Hepatocyte (in vitro differentiated cells): Measurements from ENCODE around the gene SERPINB2. TPM values are rescaled to one million over a fixed set of nuclear protein-coding genes. Genes with fewer than 3 reads are reported as not detected.

Experiments used
- DNase-seq: peaks from one replicate; pipeline ENCODE4 v3.0.0-alpha.2; 2016; ENCODE audit warnings: low spot score
- H2AFZ ChIP-seq: fragments of 200-600 bp; sonication (generic); 2 replicates; pipeline ENCODE4 v1.6.0; 2016; ENCODE audit warnings: antibody characterized with exemption, mild to moderate bottlenecking
- H3K27ac ChIP-seq: fragments of 200-600 bp; sonication (generic); 2 replicates; pipeline ENCODE4 v1.5.1; 2016; ENCODE audit warnings: mild to moderate bottlenecking
- H3K27me3 ChIP-seq: fragments of 200-600 bp; sonication (generic); 2 replicates; pipeline ENCODE4 v1.6.1; 2016
- H3K36me3 ChIP-seq: fragments of 200-600 bp; sonication (generic); replicated peaks from 2 replicates; pipeline ENCODE4 v1.5.1; 2016; ENCODE audit warnings: low read depth; ENCODE audit not compliant: insufficient read depth
- H3K4me1 ChIP-seq: fragments of 200-600 bp; sonication (generic); 2 replicates; pipeline ENCODE4 v1.5.1; 2016; ENCODE audit warnings: mild to moderate bottlenecking, moderate library complexity; ENCODE audit not compliant: insufficient read depth
- H3K4me2 ChIP-seq: fragments of 200-600 bp; sonication (generic); 2 replicates; pipeline ENCODE4 v1.6.0; 2016
- H3K4me3 ChIP-seq: fragments of 200-600 bp; sonication (generic); 2 replicates; pipeline ENCODE4 v1.5.1; 2016; ENCODE audit warnings: mild to moderate bottlenecking
- H3K79me2 ChIP-seq: fragments of 200-600 bp; sonication (generic); 2 replicates; pipeline ENCODE4 v1.6.0; 2017; ENCODE audit warnings: mild to moderate bottlenecking
- H3K9me2 ChIP-seq: fragments of 200-600 bp; sonication (generic); replicated peaks from 2 replicates; pipeline ENCODE4 v1.6.0; 2017; ENCODE audit warnings: mild to moderate bottlenecking; ENCODE audit not compliant: insufficient read depth
- H3K9me3 ChIP-seq: fragments of 200-600 bp; sonication (generic); 2 replicates; pipeline ENCODE4 v1.5.1; 2016; ENCODE audit warnings: low read depth, mild to moderate bottlenecking
- H4K20me1 ChIP-seq: fragments of 200-600 bp; sonication (generic); 2 replicates; pipeline ENCODE4 v1.6.0; 2016; ENCODE audit warnings: mild to moderate bottlenecking; ENCODE audit not compliant: insufficient read depth, poor library complexity, severe bottlenecking
- CTCF ChIP-seq: fragments of 200-600 bp; sonication (generic); IDR thresholded peaks from 2 replicates; pipeline ENCODE4 v1.5.1; 2016; ENCODE audit warnings: antibody characterized with exemption, mild to moderate bottlenecking; ENCODE audit not compliant: poor library complexity
- EZH2 ChIP-seq: fragments of 200-600 bp; sonication (generic); IDR thresholded peaks from 2 replicates; pipeline ENCODE4 v1.6.1; 2016; ENCODE audit warnings: antibody characterized with exemption, mild to moderate bottlenecking, borderline replicate concordance
- EZH2phosphoT487 ChIP-seq: fragments of 200-600 bp; sonication (generic); IDR thresholded peaks from one replicate; pipeline ENCODE4 v1.6.1; 2018; ENCODE audit warnings: antibody characterized with exemption, mild to moderate bottlenecking, low read depth, moderate library complexity; ENCODE audit not compliant: unreplicated experiment, severe bottlenecking
- WGBS: methylation state at CpG from one replicate; pipeline ENCODE4 v1.1.6; 2016; ENCODE audit warnings: low lambda C conversion rate; ENCODE audit errors: missing lambda C conversion rate; 5-methylcytosine and 5-hydroxymethylcytosine counted together
- polyA plus RNA-seq: library from polyadenylated mRNA; unstranded; fragments of >200 nt; fragmentation: Nextera tagmentation; extraction: Ambion mirVana; gene quantifications from 2 replicates; pipeline ENCODE4 v1.2.1, GENCODE V29; 2016
- total RNA-seq: library from RNA; depleted of rRNA; stranded (reverse); fragments of >200 nt; gene quantifications from 2 replicates; pipeline ENCODE4 v1.2.3, GENCODE V29; 2014

Gene SERPINB2
- total and polyA plus RNA-seq, 2 experiments from 2014 or later = 0.86 to 1.9 TPM

GRCh38 chr18:63881851-63882250 lies 5.7 kb upstream of the SERPINB2 start:
- no peaks in the 10 kb centered on the region for H3K9me2 ChIP-seq
- H3K36me3 ChIP-seq = no peaks in the 10 kb centered on the region
- H3K27me3 ChIP-seq = no peaks in the 10 kb centered on the region
- H3K27ac ChIP-seq = peak overlapping the region; percentile 76
- TF ChIP-seq CTCF (no peak), EZH2phosphoT487 (no peak), EZH2 (no peak)
- H3K79me2 ChIP-seq = no peaks in the 10 kb centered on the region
- no peak overlapping the region for H3K4me3 ChIP-seq
- no peaks in the 10 kb centered on the region for H4K20me1 ChIP-seq
- DNase-seq = no peak
- H2AFZ ChIP-seq = no peak overlapping the region
- WGBS = 91% methylated on average over 4 of the region's 4 CpGs
- no peaks in the 10 kb centered on the region for H3K9me3 ChIP-seq
- H3K4me1 ChIP-seq = peaks cover 5% of the 10 kb centered on the region
- no peak overlapping the region for H3K4me2 ChIP-seq

DNA sequence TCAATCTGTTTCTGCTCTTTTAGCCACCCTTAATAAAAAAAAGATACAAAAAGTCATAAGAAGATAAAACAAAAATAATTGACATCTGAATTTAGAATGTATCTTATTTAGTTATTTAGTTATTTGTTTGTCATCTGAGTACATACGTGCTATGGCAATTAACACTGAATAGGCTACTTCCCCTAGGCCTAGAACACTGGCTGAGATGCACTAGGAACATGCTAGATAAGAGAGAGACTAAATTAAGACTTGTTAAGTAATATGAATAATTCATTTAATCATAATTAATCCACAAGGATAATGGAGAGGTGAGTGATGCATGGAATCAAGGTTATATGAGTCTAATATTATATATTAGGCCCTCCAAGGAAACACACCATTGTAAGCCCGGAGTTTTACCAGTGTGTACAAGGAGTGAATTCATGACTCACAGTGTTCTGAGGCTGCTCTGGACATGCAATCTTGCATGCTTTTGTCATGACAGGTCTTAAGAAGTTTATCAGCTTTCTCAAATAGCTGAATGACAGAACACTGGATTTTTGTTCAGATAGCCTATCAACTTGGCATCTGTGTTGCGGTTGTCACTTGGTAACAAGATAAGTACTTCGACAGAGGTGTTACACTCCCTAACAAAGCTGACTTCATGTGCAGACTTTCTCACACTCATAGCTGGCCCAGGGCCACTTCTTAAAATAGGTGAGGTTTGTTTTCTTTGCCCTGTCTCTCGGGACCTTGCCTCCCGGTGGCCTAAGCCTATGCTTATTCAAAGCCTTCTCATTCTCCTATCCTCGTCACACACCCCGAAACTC lies 5.0 kb upstream of the SERPINB2 start:
- Histone ChIP-seq H4K20me1 (no peaks in the 10 kb centered on the region), H3K4me3 (no peak overlapping the region), H3K27me3 (no peaks in the 10 kb centered on the region), H3K79me2 (no peaks in the 10 kb centered on the region), H3K9me2 (no peaks in the 10 kb centered on the region), H3K9me3 (no peaks in the 10 kb centered on the region), H3K36me3 (no peaks in the 10 kb centered on the region), H3K4me2 (peak overlapping the region; percentile 26), H3K4me1 (peaks cover 5% of the 10 kb centered on the region), H2AFZ (no peak overlapping the region), H3K27ac (peak overlapping the region; percentile 84)
- DNase-seq = peak; percentile 72
- 45% methylated on average over 8 of the region's 8 CpGs for WGBS
- TF ChIP-seq EZH2 (no peak), CTCF (no peak), EZH2phosphoT487 (no peak)

- peak overlapping the region; percentile 84 for H3K27ac ChIP-seq
Measured at GRCh38 chr18:63883617-63884016, 3.9 kb upstream of the SERPINB2 start.

More at GRCh38 chr18:63883617-63884016, 3.9 kb upstream of the SERPINB2 start:
- no peak overlapping the region for H3K4me2 ChIP-seq
- no peak overlapping the region for H3K4me3 ChIP-seq
- no peaks in the 10 kb centered on the region for H3K9me3 ChIP-seq
- no peaks in the 10 kb centered on the region for H4K20me1 ChIP-seq
- TF ChIP-seq EZH2phosphoT487 (no peak), CTCF (no peak), EZH2 (no peak)
- no peaks in the 10 kb centered on the region for H3K27me3 ChIP-seq
- H2AFZ ChIP-seq = no peak overlapping the region
- H3K79me2 ChIP-seq = no peaks in the 10 kb centered on the region
- H3K36me3 ChIP-seq = no peaks in the 10 kb centered on the region
- H3K9me2 ChIP-seq = no peaks in the 10 kb centered on the region
- peaks cover 5% of the 10 kb centered on the region for H3K4me1 ChIP-seq
- no peak for DNase-seq
